Astrocyte (in vitro differentiated cells and primary cell): Measurements from ENCODE around the gene ZFYVE28. TPM values are rescaled to one million over a fixed set of nuclear protein-coding genes. Genes with fewer than 3 reads are reported as not detected.
A peak's percentile ranks its signal among the peaks of the same experiment; 100 is the strongest.

ENCODE experiments used
- DNase-seq: peaks from one replicate; pipeline ENCODE4 v3.0.0-alpha.2; 2010; ENCODE audit warnings: low read depth
- FAIRE-seq: peaks from 2 replicates; lab custom pipeline; 2011; peaks lifted over from hg19 to GRCh38; lab: Jason Lieb, UNC
- H2AFZ ChIP-seq: 2 replicates; pipeline ENCODE4 v1.6.0; 2012; ENCODE audit warnings: low read depth, low read length, inconsistent platforms
- H3K27ac ChIP-seq: 2 replicates; pipeline ENCODE4 v1.5.1; 2011; ENCODE audit warnings: low read depth, low read length, inconsistent platforms
- H3K27me3 ChIP-seq: 2 replicates; pipeline ENCODE4 v1.6.0; 2011; ENCODE audit warnings: low read length, inconsistent platforms; ENCODE audit not compliant: insufficient read depth
- H3K36me3 ChIP-seq: 2 replicates; pipeline ENCODE4 v1.5.1; 2011; ENCODE audit warnings: low read length, inconsistent platforms; ENCODE audit not compliant: insufficient read depth
- H3K4me1 ChIP-seq: 2 replicates; pipeline ENCODE4 v1.5.1; 2011; ENCODE audit warnings: low read length, inconsistent platforms; ENCODE audit not compliant: insufficient read depth
- H3K4me2 ChIP-seq: 2 replicates; pipeline ENCODE4 v1.6.0; 2012; ENCODE audit warnings: low read length, inconsistent platforms
- H3K4me3 ChIP-seq: 2 replicates; pipeline ENCODE4 v1.5.1; 2011; ENCODE audit warnings: low read depth, mild to moderate bottlenecking, low read length, inconsistent platforms; ENCODE audit not compliant: insufficient read depth
- H3K79me2 ChIP-seq: 2 replicates; pipeline ENCODE4 v1.6.0; 2012; ENCODE audit warnings: mild to moderate bottlenecking, low read length, inconsistent platforms; ENCODE audit not compliant: insufficient read depth
- H3K9ac ChIP-seq: 2 replicates; pipeline ENCODE4 v1.6.0; 2012; ENCODE audit warnings: mild to moderate bottlenecking, low read length, inconsistent platforms
- H3K9me3 ChIP-seq: 2 replicates; pipeline ENCODE4 v1.5.1; 2012; ENCODE audit warnings: low read depth, mild to moderate bottlenecking, low read length, inconsistent platforms; ENCODE audit not compliant: insufficient read depth
- H4K20me1 ChIP-seq: 2 replicates; pipeline ENCODE4 v1.6.0; 2012; ENCODE audit warnings: low read length, inconsistent platforms; ENCODE audit not compliant: insufficient read depth
- H3K27ac Mint-ChIP-seq: one replicate; pipeline ENCODE4 v1.8.0; 2021; ENCODE audit warnings: mild to moderate bottlenecking, mixed read lengths; ENCODE audit not compliant: unreplicated experiment
- H3K27me3 Mint-ChIP-seq: one replicate; pipeline ENCODE4 v1.8.0; 2021; ENCODE audit warnings: low read depth, mixed read lengths; ENCODE audit not compliant: unreplicated experiment
- H3K36me3 Mint-ChIP-seq: one replicate; pipeline ENCODE4 v1.8.0; 2021; ENCODE audit warnings: low read depth, mixed read lengths; ENCODE audit not compliant: unreplicated experiment
- H3K4me1 Mint-ChIP-seq: one replicate; pipeline ENCODE4 v1.8.0; 2021; ENCODE audit warnings: low read depth, mixed read lengths; ENCODE audit not compliant: unreplicated experiment
- H3K4me3 Mint-ChIP-seq: one replicate; pipeline ENCODE4 v1.8.0; 2021; ENCODE audit warnings: mild to moderate bottlenecking, moderate library complexity, mixed read lengths; ENCODE audit not compliant: unreplicated experiment
- H3K9me3 Mint-ChIP-seq: one replicate; pipeline ENCODE4 v1.8.0; 2021; ENCODE audit warnings: mild to moderate bottlenecking, mixed read lengths; ENCODE audit not compliant: unreplicated experiment
- CTCF ChIP-seq: IDR thresholded peaks from 2 replicates; pipeline ENCODE4 v1.5.1; 2011; ENCODE audit warnings: low read depth, mild to moderate bottlenecking, inconsistent platforms, low read length, moderate library complexity; ENCODE audit not compliant: insufficient read depth
- EZH2 ChIP-seq: IDR thresholded peaks from 2 replicates; pipeline ENCODE4 v1.6.1; 2012; ENCODE audit warnings: mild to moderate bottlenecking, low read length, inconsistent platforms; ENCODE audit not compliant: insufficient read depth
- total RNA-seq: library from RNA; stranded (reverse); gene quantifications from 2 replicates; pipeline ENCODE4 v1.2.1, GENCODE V29; 2021

Gene ZFYVE28
- total RNA-seq, 1 donor from 2014 or later: 0.68 TPM

- Mint-ChIP-seq H3K4me3 (no peak overlapping the region), H3K9me3 (peaks cover 10% of the 10 kb centered on the region), H3K27ac (no peak overlapping the region), H3K4me1 (peaks cover 12% of the 10 kb centered on the region), H3K27me3 (peaks cover 63% of the 10 kb centered on the region), H3K36me3 (no peaks in the 10 kb centered on the region)
- Histone ChIP-seq H3K79me2 (no peaks in the 10 kb centered on the region), H2AFZ (no peak overlapping the region), H3K27ac (no peak overlapping the region), H4K20me1 (peaks cover 6% of the 10 kb centered on the region), H3K4me2 (peak overlapping the region; percentile 97), H3K27me3 (peaks cover 59% of the 10 kb centered on the region), H3K4me3 (no peak overlapping the region), H3K9me3 (no peaks in the 10 kb centered on the region), H3K4me1 (peaks cover 33% of the 10 kb centered on the region), H3K36me3 (no peaks in the 10 kb centered on the region), H3K9ac (no peak overlapping the region)
- no peak for TF ChIP-seq EZH2
- TF ChIP-seq CTCF: no peak
- FAIRE-seq (no peak), DNase-seq (no peak)
Observed at GRCh38 chr4:2415881-2416563, 2.4 kb downstream of the ZFYVE28 start.

GRCh38 chr4:2415213-2415612, 3.2 kb downstream of the ZFYVE28 start:
- FAIRE-seq (no peak), DNase-seq (no peak)
- Mint-ChIP-seq H3K36me3 (no peaks in the 10 kb centered on the region), H3K27me3 (peaks cover 58% of the 10 kb centered on the region), H3K9me3 (peaks cover 8% of the 10 kb centered on the region), H3K4me1 (peaks cover 12% of the 10 kb centered on the region), H3K4me3 (no peak overlapping the region), H3K27ac (no peak overlapping the region)
- H3K4me2 ChIP-seq: no peak overlapping the region
- no peak overlapping the region for H3K4me3 ChIP-seq
- TF ChIP-seq CTCF: no peak
- no peak for TF ChIP-seq EZH2
- no peak overlapping the region for H3K27ac ChIP-seq
- H3K36me3 ChIP-seq: no peaks in the 10 kb centered on the region
- H2AFZ ChIP-seq: no peak overlapping the region
- no peak overlapping the region for H3K9ac ChIP-seq
- peaks cover 53% of the 10 kb centered on the region for H3K27me3 ChIP-seq
- H3K4me1 ChIP-seq: peaks cover 33% of the 10 kb centered on the region
- H4K20me1 ChIP-seq: peaks cover 6% of the 10 kb centered on the region
- H3K9me3 ChIP-seq: no peaks in the 10 kb centered on the region
- no peaks in the 10 kb centered on the region for H3K79me2 ChIP-seq
